ENCODE measurements around the gene NOVA1.

Gene NOVA1

GRCh38 chr14:26402126-26402525, 195.7 kb downstream of the NOVA1 start:
- DNase-seq (ENCODE audit: low read depth), result no peak
- no peak overlapping the region for H3K4me3 ChIP-seq (ENCODE audit: low read length)
- TF ChIP-seq CTCF (conservative IDR thresholded peaks at IDR 0.05; ENCODE audit: low read depth, low read length), result no peak

- no peak for DNase-seq (ENCODE audit: low read depth)
- no peak for TF ChIP-seq CTCF (conservative IDR thresholded peaks at IDR 0.05; ENCODE audit: low read depth, low read length)
- no peak overlapping the region for H3K4me3 ChIP-seq (ENCODE audit: low read length)
Observed at GRCh38 chr14:26401179-26401968, 196.5 kb downstream of the NOVA1 start.

- no peak for DNase-seq (ENCODE audit: low read depth)
- TF ChIP-seq CTCF (conservative IDR thresholded peaks at IDR 0.05; ENCODE audit: low read depth, low read length), result no peak
- H3K4me3 ChIP-seq (ENCODE audit: low read length), result no peak overlapping the region
Observed at GRCh38 chr14:26400373-26400772, 197.5 kb downstream of the NOVA1 start.

- H3K4me3 ChIP-seq (ENCODE audit: low read length), result no peak overlapping the region
- no peak for TF ChIP-seq CTCF (conservative IDR thresholded peaks at IDR 0.05; ENCODE audit: low read depth, low read length)
- DNase-seq (ENCODE audit: low read depth), result no peak
Observed at GRCh38 chr14:26398616-26399015, 199.2 kb downstream of the NOVA1 start.
